Activated CD4-positive, alpha-beta T cell treated with anti-CD3 and anti-CD28 coated beads, Interleukin-2, amount 50 U/mL, for 1 hour (primary cell): ENCODE measurements around the gene SESN1.
"Not testable (repeated sequence)": the region's sequence is repeated elsewhere in the genome, so short reads cannot be mapped to it uniquely, and the experiment has no call there.

Experiments
- DNase-seq: peaks from one replicate; pipeline ENCODE4 v3.0.0-alpha.2; 2020

Gene SESN1

DNA sequence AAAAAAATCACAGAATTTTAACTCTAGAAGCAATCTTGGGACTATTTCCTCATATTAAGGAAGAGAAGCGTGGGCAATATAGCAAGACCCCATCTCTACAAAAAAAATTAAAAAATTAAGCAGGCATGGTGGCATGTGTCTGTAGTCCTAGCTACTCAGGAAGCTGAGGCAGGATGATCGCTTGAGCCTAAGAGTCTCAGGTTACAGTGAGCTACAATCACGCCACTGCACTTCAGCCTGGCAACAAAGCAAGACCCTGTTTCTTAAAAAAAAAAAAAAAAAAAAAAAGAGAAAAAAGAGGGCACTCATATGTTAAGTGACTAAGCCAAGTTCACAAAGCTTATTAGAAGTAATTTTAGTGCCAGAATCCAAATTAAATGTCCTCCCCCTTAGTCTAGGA, 100.8 kb downstream of the SESN1 start:
- DNase-seq = no peak

DNA sequence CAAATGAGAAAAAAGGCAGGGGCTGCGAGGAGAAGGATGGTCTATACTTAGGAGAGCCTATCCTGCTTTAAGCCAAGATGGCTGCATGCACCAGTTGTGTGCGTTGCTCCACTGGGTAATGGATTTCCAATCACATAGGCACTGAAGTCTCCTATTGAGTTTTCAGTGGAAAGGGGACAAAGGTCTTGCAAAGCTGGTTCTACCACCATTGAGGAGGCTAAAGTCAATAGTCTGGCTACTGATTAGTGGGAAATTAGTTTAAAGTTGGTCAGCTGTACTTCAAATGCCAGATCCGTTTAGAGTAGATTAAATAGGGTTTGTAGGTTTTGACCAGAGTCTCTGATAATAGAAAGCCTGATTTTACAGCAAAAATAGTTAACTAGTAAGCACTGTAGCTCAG, 104.9 kb downstream of the SESN1 start:
- no peak for DNase-seq

GRCh38 chr6:108988765-108989164, 105.9 kb downstream of the SESN1 start:
- no peak for DNase-seq

DNA sequence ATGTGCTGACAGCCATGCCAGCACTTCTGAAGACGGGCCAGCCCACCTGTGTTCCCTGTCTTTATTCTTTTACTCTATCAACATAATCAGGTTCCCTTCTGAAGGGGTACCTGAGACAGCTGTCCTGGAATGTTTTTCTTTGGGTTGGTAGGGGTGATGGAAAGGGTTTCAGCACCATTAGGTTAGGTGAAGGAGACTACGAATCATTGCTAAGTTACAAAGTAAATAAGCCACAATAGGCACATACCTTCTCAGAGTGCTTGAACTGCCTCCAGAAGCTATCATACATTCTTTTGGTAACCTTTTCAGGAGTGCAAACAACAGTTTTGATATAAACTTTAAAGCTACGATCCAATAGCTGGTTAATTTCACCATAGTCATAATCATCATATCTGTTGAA, 106.3 kb downstream of the SESN1 start:
- no peak for DNase-seq

- DNase-seq = no peak
Measured at GRCh38 chr6:108987156-108987555, 107.5 kb downstream of the SESN1 start.

- no peak for DNase-seq
Measured at GRCh38 chr6:108985301-108985700, 109.3 kb downstream of the SESN1 start.

DNA sequence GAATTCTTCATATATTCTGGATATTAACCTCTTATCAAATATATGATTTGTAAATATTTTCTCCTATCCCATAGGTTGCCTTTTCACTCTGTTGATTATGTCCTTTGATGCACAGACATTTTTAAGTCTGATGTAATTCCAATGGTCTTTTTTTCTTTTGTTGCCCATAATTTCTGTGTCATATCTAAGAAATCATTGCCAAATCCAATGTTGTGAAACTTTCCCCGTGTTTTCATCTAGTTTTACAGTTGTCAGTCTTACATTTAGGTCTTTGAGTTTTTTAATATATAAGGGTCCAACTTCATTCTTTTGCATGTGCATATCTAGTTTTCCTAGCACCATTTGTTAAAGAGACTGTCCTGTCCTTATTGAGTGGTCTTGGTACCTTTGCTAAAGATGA, 111.5 kb downstream of the SESN1 start:
- DNase-seq = no peak

- DNase-seq = no peak
Measured at GRCh38 chr6:108982154-108983113, 112.2 kb downstream of the SESN1 start.

DNA sequence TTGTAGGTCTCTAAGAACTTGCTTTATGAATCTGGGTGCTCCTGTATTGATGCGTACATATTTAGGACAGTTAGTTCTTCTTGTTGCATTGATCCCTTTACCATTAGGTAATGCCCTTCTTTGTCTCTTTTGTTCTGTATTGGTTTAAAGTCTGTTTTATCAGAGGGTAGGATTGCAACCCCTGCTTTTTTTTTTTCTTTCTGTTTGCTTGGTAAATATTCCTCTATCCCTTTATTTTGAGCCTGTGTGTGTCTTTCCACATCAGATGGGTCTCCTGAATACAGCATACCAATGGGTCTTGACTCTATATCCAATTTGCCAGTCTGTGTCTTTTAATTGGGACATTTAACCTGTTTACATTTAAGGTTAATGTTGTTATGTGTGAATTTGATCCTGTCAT, 116.0 kb downstream of the SESN1 start:
- DNase-seq = not testable (repeated sequence)

DNA sequence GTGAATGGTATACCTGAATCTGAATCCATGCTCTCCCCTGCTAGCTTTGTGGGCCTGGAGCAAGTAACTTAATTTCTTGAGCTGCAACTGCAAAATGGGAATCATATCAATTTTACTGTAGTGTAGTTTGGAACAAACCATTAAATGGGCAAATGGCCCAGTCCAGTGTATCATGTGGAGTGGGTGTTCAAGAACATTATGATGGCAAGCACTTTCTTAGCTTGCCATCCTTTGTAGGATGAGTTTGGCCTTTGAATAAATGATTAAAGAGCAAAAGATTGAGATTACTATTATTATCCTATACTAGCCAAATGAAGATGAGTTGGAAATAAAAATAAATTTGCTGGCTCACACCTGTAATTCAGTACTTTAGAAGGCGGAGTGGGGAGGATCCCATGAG, 120.4 kb downstream of the SESN1 start:
- no peak for DNase-seq

GRCh38 chr6:108969776-108970175, 124.9 kb downstream of the SESN1 start:
- DNase-seq = no peak

GRCh38 chr6:108968325-108969316, 126.0 kb downstream of the SESN1 start:
- no peak for DNase-seq

DNA sequence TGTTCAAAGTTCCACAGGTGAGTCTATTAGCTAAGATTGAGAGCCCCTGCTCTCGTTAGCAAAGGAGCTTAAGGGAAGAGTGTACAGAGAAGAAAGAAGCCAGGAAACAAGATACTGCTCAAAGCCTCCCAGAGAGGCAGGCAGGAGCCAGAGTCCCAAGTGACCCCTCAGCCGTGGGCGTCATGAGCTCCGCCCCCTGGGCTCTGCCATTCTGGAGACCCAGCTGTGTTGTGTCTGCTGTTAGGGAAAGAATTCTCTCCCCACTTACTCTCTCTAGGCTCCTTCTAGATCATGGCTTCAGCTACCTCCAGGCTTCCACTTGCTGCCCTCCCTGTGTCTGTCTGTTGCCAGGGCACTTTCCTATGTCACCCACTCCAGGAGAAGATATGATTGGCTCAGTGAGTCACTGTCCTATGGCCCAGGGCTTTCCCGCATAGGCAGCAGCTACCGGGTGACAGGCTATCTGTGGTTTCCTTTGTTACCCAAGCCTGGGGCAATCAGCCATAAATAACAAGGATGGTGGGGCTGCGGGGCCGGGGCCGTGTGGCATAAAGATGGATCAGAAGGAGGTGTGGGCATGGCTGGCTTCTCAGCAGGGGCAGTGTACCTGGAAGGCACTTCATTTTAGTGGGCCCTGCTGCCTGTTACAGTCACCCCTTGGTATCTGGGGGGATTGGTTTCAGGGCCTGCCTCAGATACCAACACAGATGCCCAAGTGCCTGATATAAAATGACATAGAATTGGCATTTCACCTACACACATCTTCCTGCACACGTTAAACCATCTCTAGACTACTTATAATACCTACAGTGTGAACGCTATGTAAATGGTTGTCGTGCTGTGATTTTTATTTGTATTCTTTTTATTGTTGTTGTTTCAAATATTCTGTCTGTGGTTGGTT, 127.5 kb downstream of the SESN1 start:
- DNase-seq = no peak

DNA sequence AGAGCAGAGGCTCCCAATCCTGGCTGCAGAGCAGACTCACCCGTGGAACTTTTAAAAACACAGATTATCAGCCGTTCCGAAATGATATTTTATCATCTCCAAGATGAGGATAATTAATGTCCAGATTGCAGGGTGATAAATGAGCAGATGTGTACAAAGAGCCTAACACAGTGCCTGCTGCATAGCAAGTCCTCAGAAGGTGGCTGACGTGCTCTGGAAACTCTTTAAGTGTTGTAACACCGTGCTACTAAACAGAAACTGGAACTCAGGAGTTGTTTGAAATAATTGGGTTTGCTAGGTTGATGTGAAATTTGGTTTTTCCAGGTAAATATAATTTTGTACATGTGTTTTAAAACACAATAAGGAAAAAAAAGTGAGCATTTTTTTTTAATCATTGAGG, 128.4 kb downstream of the SESN1 start:
- no peak for DNase-seq

DNA sequence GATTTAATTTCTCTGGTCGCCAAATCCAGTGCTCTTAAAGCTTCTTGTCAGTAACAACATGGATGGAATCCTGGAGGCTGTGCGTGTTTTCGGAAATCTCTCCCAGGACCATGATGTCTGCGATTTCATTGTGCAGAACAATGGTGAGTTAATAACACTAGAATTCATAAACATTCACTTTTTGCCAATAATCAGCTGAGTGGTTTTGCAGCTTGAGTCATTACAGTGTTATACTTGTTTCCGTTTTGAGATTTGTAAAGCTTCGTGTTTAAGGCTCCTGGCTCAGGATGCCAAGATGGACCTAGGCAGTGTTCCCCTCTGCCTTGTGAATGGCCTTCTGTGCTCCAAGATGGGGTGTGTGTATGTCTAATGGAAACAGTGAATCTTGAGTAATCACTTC, 132.7 kb downstream of the SESN1 start:
- no peak for DNase-seq

DNA sequence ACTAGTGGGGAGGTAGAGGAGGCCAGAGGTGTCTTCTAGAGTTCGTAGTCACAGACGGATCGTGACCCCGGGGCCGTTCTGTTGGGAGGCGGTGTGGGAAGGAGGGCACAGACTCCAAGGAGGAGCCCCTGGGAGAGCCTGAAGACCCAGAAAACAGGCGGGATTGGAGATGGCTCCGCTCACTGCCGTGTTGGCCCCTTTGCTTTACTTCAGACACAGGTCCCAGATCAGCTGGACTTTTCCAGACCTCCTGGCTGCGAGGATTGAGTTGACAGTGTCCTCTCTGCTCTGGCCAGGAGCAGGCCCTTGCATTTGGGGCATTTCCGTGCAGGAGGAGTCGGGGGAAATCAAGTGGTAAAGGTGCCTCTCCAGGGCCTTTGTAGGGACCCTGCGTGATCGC, 133.6 kb downstream of the SESN1 start:
- DNase-seq = no peak

GRCh38 chr6:108960601-108961000, 134.0 kb downstream of the SESN1 start:
- DNase-seq = no peak

GRCh38 chr6:108959972-108960582, 134.6 kb downstream of the SESN1 start:
- DNase-seq = no peak

- DNase-seq = no peak
Measured at GRCh38 chr6:108958900-108959770, 135.5 kb downstream of the SESN1 start.

DNA sequence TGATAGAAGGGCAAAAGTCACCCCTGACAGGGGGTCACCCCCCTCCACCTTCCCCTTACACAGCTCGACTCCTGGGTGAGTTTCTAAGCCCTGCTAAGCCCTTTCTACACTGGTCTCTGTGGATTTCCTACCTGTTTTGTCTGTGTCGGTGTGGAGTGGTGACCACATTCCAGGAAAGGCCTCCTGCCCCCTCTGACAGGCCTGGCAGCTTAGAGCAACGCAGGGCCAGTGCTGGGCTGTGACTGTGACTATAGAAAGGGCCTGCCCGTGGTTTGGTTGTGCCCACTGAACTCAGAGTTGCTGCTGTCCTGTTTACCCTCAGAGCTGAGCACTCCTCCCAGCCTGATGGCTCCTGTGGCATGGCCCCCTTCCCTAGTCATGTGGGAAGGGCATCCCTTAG, 137.4 kb downstream of the SESN1 start:
- DNase-seq = no peak

DNA sequence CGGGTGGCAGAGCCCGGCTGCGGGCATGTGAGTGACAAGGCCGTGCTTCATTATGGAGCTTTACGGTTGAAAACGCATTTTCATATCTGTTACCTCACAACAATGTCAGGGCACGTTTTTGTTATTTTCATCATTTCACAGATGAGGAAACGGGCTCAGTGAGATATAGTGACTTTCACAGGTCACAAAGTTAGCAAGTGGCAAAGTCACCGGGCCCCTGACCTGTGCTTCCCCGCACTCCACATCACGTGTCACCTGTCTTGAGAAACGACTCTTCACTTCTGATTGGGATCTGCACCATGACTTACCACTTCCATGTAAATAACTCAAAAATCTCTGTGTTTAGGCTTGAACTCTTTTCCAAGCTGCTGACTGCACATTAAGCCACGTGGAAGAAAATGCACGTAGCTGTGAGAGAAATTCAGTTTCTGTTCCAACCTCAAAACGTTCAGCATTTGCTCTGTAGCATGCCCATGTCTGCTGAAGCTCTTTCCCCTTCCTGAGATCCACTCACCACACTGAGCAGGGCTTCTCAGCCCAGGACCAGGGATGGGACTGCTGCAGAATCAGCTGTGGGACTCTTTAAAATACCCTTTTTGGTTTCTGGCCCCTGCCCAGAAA, 139.2 kb downstream of the SESN1 start:
- DNase-seq = no peak
